ENCODE measurements around the gene ARHGAP8. TPM values are rescaled to one million over a fixed set of nuclear protein-coding genes. Genes with fewer than 3 reads are reported as not detected.

ARHGAP8 gene
- total and polyA plus RNA-seq, 8 donors: 7.8 to 63.6 (median 11.3) TPM

- Histone ChIP-seq H3K4me1 (no peaks in the 10 kb centered on the region), H3K4me3 (no peak overlapping the region), H3K27ac (no peak overlapping the region), H3K36me3 (peaks cover 0 to 38% (median 28%) of the 10 kb centered on the region in 4 donors), H3K9me3 (no peaks in the 10 kb centered on the region), H3K27me3 (no peaks in the 10 kb centered on the region)
- intact Hi-C loops (cut with DNase I; ENCODE audit: low total_unique reads): no loop called here
- WGBS, 5 donors: 83 to 95% (median 92%) methylated on average over 7 of the region's 7 CpGs
- DNase-seq: no peak
- TF ChIP-seq POLR2AphosphoS5 (IDR thresholded peaks at IDR 0.05): no peak
- TF ChIP-seq EP300 (IDR thresholded peaks at IDR 0.05): no peak
- no peak for TF ChIP-seq CTCF (IDR thresholded peaks at IDR 0.05)
- TF ChIP-seq POLR2A (IDR thresholded peaks at IDR 0.05): no peak
Measured at GRCh38 chr22:44721213-44721612, 31.2 kb upstream of the ARHGAP8 start.

- H3K36me3 ChIP-seq: peaks cover 0 to 41% (median 40%) of the 10 kb centered on the region in 4 donors
- DNase-seq: no peak
- intact Hi-C loops (cut with DNase I; ENCODE audit: low total_unique reads): no loop called here
- no peak overlapping the region for H3K27ac ChIP-seq
- no peak overlapping the region for H3K4me3 ChIP-seq
- H3K9me3 ChIP-seq: no peaks in the 10 kb centered on the region
- 84 to 90% (median 86%) methylated on average over 2 of the region's 2 CpGs for WGBS, 5 donors
- H3K27me3 ChIP-seq: no peaks in the 10 kb centered on the region
- TF ChIP-seq CTCF (IDR thresholded peaks at IDR 0.05) (no peak), POLR2A (IDR thresholded peaks at IDR 0.05) (no peak), EP300 (IDR thresholded peaks at IDR 0.05) (no peak), POLR2AphosphoS5 (IDR thresholded peaks at IDR 0.05) (no peak)
- no peaks in the 10 kb centered on the region for H3K4me1 ChIP-seq
Measured at GRCh38 chr22:44722611-44723010, 29.8 kb upstream of the ARHGAP8 start.

- Histone ChIP-seq H3K27ac (no peak overlapping the region), H3K36me3 (peaks cover 0 to 48% (median 45%) of the 10 kb centered on the region in 4 donors), H3K4me1 (peaks cover 0 to 6% (median 3%) of the 10 kb centered on the region in 4 donors), H3K9me3 (no peaks in the 10 kb centered on the region), H3K27me3 (no peaks in the 10 kb centered on the region), H3K4me3 (no peak overlapping the region)
- WGBS, 5 donors: 80 to 94% (median 87%) methylated on average over 2 of the region's 2 CpGs
- TF ChIP-seq CTCF (IDR thresholded peaks at IDR 0.05) (no peak), POLR2A (IDR thresholded peaks at IDR 0.05) (no peak), POLR2AphosphoS5 (IDR thresholded peaks at IDR 0.05) (no peak), EP300 (IDR thresholded peaks at IDR 0.05) (no peak)
- intact Hi-C loops (cut with DNase I; ENCODE audit: low total_unique reads): no loop called here
- DNase-seq: no peak
Measured at GRCh38 chr22:44723801-44724200, 28.6 kb upstream of the ARHGAP8 start.

DNA sequence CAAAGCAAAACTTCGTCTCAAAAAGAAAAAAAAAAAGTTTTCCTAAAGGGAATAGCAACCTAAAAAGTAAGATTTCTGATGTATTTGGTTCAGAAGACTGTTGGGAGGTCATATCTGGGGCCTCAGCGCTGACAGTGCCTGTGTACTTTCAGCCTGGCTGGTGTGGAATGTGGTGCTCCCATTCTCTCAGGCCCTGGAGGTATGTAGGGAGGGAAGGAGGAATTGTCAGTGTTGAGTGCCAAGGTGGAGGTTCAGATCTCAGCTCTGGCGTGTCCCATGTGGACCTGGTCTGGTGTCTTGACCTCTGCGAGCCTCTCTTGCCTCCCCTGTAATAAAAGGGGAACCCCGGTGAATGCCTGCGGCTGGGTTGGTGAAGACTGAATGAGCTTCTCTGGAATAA lies 28.0 kb upstream of the ARHGAP8 start:
- TF ChIP-seq POLR2AphosphoS5 (IDR thresholded peaks at IDR 0.05): no peak
- 87 to 94% (median 93%) methylated on average over 6 of the region's 6 CpGs for WGBS, 5 donors

GRCh38 chr22:44724859-44725258 lies 27.5 kb upstream of the ARHGAP8 start:
- peaks cover 0 to 57% (median 53%) of the 10 kb centered on the region in 4 donors for H3K36me3 ChIP-seq
- no peak for DNase-seq
- no peaks in the 10 kb centered on the region for H3K27me3 ChIP-seq
- intact Hi-C loops (cut with DNase I; ENCODE audit: low total_unique reads): no loop called here
- H3K9me3 ChIP-seq: no peaks in the 10 kb centered on the region
- 81 to 93% (median 89%) methylated on average over 5 to 8 of the region's 8 CpGs for WGBS, 5 donors
- no peak overlapping the region for H3K27ac ChIP-seq
- TF ChIP-seq POLR2A (IDR thresholded peaks at IDR 0.05) (no peak), EP300 (IDR thresholded peaks at IDR 0.05) (no peak), POLR2AphosphoS5 (IDR thresholded peaks at IDR 0.05) (no peak), CTCF (IDR thresholded peaks at IDR 0.05) (no peak)
- H3K4me3 ChIP-seq: no peak overlapping the region
- peaks cover 0 to 16% (median 14%) of the 10 kb centered on the region in 4 donors for H3K4me1 ChIP-seq

More for the DNA sequence above, 28.0 kb upstream of the ARHGAP8 start:
- Histone ChIP-seq H3K36me3 (peaks cover 0 to 52% (median 49%) of the 10 kb centered on the region in 4 donors), H3K4me3 (no peak overlapping the region), H3K27me3 (no peaks in the 10 kb centered on the region), H3K4me1 (peaks cover 0 to 12% (median 9%) of the 10 kb centered on the region in 4 donors), H3K9me3 (no peaks in the 10 kb centered on the region), H3K27ac (no peak overlapping the region)
- intact Hi-C loops (cut with DNase I; ENCODE audit: low total_unique reads): no loop called here
- no peak for DNase-seq
